NCI-H1092 (cell line): ENCODE measurements around the gene CORO1A.
"Not testable (repeated sequence)": the region's sequence is repeated elsewhere in the genome, so short reads cannot be mapped to it uniquely, and the experiment has no call there.

Experiments
- DNase-seq: peaks from one replicate; lab custom pipeline; 2025; lab: John Stamatoyannopoulos, UW

The CORO1A gene

DNA sequence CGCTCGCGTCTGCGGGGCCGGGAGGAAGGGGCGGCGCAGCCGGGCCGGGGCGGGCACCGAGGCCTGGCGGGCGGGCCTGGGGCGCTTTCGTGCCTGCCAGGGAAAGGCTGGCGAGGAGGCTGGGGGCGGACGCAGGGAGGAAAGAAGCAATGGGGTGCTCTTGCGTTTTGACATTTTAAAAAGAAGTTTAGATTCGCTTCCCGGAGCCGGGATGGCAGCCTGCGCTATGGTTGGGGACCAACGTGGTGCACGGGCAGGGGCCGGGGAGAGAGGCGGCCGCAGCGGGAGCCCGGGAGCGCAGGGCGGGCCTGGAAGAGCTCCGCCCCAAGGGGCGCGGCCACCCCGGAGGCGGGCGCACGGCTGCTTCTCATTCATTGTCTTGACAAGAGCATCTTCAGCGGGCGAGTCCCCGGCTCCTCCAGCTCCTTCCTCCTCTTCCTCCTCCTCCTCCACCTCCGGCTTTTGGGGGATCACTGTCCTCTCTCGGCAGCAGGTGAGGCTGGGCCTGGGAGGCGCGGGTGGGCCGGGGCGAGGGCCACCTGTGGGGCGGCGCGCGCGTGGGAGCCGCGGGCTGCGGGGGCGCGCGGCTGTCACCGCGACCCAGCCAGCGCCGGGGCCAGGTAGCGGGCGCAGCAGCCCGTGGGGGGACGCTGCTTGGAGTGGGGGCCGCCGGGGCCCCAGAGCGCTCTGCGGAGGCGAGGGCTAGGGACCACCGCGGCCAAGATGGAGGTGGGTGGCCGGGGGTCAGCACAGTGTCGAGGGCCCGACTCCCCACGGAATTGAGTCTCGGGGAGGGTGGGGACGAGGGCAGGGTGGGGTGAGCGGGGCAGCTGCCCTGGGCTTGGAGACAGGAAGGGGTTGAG, at the start of gene CORO1A:
Gene CORO1A, plus strand, starts transcription at position 370 of the 863 bp plus-strand sequence. CDS start 1,608 bp downstream, outside the sequence.
- DNase-seq, result peak; percentile 63

DNA sequence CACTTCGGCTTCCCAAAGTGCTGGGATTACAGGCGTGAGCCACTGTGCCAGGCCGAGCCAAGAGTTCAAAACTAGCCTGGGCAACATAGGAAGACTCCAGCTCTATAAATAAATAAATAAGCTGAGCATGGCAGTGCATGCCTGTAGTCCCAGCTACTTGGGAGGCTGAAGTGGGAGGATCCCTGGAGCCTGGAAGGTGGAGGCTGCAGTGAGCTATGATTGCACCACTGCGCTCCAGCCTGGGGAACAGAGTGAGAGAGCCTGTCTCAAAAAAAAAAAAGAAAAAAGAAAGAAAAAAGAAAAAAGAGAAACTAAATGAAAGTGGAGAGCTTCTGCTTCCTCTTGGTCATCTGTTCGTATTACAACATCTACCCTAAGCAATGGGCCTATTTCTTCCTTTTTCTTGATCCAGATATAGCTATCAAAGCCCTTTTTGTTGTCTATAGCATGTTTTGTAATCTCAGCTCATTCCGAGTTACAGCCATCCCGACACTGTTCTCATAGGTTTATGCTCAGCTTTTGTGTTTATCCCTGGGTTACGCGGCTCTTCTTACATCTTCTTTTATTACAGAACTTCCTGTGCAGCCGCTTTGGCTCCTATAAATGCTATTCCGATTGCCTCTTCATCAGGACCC, 46.3 kb upstream of the CORO1A start:
- DNase-seq, result no peak

DNA sequence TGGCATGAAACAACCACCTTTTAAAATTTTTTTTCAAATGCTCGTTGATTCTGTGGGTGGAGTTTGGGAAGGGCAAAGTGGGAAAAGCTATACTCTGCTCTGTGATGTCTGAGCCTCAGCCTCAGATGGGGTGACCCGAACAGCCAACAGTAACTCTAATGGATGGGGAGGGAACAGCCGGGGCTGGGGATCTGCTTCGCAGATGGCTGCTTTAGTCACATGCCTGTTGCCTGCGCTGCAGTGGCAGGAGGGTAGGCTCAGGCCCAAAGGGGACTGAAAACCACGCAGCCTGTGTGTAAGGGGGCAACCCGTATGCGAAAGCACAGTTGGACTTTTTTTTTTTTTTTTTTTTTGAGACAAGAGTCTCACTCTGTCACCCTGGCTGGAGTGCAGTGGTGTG, 45.5 kb upstream of the CORO1A start:
- DNase-seq, result no peak

DNA sequence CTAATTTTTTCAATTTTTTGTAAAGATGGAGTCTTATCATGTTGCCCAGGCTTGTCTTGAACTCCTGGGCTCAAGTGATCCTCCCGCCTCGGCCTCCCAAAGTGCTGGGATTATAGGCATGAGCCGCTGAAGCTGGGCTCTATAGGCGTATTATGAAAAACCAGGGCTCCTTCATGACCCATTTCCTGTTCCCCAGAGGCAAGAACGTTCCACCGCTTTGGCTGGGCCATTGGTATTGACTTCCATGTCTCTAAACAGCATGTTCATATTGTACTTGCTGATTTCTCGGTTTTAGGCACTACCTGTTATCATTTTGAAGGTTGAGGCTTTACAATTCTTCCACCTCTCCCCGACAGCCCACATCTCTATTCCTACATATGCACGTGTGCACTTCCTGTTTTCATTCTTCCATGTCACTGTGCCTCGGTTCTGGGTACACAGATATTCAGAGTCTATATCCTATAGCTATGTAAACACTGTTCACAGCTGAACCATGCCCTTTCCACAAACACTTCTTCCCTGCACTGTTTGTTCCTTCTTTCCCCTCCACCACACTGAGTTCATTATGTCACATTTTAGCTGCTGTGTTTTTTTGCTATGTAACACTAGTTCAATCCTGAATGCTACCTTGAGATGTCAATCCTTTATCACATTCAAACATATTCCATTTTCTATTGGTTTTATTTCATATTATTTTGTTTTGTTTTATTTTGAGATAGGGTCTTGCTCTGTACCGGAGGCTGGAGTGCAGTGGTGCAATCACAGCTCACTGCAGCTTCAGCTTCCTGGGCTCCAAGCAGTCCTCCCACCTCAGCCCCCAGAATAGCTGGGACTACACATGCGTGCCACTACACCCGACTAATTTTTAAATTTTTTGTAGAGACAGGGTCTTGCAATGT, 43.6 kb upstream of the CORO1A start:
- DNase-seq, result no peak

DNA sequence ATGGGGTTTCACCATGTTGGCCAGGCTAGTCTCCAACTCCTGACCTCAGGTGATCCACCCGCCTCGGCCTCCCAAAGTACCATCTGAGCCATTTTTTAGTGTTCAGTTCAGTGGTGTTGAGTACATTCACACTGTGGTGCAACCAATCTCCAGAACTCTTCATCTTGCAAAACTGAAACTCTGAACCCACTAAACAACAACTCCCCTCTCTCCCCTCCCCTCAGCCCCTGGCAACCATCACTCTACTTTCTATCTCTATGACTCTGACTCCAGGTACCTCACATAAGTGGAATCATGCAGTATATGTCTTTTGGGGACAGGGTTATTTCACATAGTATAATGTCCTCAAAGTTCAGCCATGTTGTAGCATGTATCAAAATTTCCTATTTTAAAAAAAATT, 41.7 kb upstream of the CORO1A start:
- no peak for DNase-seq

DNA sequence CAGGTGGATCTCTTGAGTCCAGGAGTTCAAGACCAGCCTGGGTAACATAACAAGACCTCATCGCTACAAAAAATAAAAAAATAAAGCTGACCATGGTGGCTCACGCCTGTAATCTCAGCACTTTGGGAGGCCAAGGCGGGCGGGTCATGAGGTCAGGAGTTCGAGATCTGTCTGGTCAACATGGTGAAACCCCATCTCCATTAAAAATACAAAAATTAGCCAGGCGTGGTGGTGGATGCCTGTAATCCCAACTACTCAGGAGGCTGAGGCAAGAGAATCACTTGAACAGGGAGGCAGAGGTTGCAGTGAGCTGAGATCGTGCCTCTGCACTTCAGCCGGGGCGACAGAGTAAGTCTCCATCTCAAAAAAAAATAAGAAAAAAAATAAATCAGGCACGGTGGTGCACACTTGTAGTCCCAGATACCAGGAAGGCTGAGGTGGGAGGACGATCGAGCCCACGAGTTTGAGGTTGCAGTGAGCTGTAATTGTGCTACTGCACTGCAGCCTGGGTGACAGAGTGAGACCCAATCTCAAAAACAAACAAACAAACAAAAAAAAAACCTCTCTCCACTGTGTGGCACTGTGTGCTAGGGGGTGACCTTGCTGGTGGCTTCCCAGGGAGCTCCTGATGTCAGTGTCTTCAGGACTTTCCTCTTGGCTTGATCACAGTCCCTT, 40.6 kb upstream of the CORO1A start:
- DNase-seq, result no peak

DNA sequence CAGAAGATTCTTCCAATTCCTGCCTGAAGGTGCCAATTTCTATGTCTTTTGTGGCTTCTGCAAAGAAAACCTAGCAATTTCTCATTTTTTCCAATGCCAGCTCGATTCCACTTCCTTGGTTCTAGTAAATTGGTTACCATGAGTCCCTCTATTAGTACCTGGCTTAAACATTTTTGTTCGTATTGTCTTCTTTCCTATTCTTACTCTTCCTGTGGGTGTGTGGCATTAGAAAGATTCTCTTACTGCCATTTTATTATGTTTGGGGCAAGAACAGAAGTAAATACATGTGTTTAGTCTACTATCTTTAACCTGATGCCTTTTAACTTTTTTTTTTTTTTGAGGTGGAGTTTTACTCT, 40.1 kb upstream of the CORO1A start:
- DNase-seq, result no peak

DNA sequence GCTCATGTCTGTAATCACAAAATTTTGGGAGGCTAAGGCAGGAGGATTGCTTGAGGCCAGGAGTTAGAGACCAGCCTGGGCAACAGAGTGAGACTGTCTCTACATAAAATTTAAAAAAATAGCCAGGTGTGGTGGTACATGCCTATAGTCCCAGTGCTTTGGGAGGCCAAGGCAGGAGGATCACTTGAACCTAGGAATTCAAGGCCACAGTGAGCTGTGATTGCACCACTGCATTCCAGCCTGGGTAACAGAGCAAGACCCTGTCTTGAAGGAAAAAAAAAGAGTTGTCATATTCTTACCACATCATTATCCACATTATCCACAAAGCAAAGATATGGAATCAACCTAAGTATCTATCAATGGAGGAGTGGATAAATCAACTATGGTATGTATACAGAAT, 39.4 kb upstream of the CORO1A start:
- DNase-seq, result no peak

DNA sequence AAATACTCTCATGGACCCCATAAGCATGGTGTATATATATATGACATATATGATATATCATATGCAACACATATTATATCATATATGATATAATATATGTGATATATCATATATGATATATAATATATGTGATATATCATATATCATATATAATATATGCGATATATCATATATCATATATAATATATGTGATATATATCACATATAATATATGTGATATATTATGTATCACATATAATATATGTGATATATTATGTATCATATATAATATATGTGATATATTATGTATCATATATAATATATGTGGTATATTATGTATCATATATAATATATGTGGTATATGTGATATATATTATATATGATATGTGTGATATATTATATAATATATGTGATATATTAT, 38.5 kb upstream of the CORO1A start:
- no peak for DNase-seq

DNA sequence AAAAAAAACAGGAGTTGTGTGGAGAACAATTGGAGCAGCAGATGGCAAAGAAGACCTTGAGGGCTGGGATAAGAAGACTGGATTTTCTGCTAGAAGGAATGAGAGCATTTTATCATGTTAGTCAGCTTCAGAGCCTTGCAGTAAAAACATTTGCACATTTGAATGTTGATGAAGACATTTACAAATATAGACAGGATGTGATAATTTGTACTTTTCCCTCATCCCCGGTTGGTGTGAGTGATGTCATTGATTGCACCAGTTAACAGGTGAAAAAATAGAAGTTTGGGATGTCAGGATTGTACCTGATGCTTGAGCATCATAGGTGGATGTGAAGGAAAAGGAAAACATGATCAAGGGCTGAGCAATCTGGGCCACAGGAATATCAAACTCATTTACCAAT, 37.7 kb upstream of the CORO1A start:
- no peak for DNase-seq

DNA sequence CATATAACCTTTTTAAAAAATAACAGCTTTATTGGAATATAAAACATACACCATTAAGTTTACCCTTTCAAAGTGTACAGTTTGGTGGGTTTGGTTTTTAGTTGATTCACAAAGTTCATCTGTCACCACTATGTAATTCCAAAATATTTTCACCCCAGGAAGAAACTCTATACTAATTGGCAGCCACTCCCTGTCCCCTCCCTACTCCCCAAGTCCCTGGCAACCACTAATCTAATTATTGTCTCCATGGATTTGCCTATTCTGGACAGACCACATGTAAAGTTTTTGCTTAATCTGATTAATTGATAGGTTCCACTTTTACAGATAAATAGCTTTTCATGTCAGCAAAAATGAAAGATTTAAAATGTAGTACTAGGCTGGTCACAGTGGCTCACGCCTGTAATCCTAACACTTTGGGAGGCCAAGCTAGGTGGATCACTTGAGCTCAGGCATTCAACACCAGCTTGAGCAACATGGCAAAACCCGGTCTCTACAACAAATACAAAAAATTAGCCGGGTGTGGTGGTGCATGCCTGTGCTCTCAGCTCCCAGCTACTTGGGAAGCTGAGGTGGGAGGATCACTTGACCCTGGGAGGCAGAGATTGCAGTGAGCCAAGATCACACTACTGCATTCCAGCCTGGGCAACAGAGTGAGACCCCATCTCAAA, 35.4 kb upstream of the CORO1A start:
- DNase-seq, result no peak

DNA sequence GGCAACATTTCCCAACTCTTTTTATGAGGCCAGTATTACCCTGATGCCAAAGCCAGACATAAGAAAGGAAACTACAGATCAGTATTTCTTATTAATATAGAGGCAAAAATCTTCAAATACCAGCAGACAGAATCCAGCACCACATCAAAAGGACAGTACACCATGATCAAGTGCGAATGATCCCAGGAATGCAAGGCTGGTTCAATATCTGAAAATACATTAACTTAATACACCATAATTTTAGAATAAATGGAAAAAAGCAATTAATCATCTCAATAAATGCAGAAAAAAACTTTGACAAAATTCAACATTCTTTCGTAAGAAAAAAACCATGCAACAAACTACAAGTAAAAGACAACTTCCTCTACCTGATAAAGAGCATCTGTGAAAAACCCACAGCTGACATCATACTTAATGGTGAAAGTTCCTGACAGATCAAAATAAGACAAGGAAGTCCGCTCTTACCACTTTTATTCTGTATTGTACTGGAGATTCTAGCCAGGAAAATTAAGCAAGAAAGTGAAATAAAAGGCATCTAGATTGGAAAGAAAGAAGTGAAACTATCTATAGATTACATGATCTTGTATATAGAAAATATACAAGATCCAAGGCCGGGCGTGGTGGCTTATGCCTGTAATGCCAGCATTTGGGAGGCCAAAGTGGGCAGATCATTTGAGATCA, 34.0 kb upstream of the CORO1A start:
- DNase-seq, result no peak

DNA sequence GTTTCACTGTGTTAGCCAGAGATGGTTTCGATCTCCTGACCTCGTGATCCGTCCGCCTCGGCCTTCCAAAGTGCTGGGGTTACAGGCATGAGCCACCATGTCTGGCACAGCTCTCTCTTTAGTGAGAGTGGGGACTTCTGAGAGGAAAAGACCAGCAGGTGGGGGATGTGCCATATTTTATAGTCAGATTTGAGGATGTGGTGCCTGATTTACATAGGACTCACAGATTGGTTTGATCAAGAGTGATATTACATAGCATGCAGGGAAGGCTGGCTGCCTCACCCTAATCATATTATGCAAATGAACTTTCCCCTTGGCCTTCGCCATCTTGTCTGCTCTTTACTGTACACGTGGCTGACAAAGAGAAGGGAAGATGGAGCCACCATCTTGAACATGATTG, 32.3 kb upstream of the CORO1A start:
- no peak for DNase-seq

DNA sequence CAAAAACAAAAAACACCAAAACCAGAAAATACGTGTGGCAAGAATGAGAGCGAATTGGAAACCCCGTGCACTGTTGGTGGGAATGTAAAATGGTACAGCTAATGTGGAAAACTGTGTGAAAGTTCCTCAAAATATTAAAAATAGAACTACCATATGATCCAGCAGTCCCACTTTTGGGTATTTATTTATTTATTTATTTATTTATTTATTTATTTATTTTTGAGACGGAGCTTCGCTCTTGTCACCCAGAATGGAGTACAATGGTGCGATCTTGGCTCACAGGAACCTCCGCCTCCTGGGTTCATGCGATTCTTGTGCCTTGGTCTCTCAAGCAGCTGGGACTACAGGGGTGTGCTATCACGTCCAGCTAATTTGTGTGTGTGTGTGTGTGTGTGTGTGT, 30.9 kb upstream of the CORO1A start:
- DNase-seq, result no peak

DNA sequence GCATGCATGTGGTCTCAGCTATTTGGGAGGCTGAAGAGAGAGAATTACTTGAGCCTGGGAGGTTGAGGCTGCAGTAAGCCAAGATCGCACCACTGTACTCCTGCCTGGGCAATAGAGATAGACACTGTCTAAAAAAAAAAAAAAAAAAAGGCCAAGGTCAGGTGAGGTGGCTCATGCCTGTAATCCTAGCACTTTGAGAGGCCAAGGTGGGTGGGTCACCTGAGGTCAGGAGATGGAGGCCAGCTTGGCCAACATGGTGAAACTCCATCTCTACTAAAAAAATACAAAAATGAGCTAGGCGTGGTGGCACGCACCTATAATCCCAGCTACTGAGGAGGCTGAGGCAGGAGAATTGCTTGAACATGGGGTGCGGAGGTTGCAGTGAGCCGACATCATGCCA, 28.2 kb upstream of the CORO1A start:
- no peak for DNase-seq

DNA sequence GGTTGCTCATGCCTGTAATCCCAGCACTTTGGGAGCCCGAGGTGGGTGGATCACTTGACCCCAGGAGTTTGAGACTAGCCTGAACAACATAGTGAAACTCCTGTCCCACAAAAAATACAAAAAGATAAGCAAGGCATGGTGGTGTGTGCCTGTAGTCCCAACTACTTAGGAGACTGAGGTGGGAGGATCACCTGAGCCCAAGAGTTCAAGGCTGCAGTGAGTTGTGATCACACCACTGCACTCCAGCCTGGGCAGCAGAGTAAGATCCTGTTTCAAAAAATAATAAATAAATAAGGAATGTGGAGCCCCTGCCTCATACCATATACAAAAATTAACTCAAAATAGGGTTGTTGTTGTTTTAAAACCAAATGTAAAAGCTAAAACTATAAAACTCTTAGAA, 26.2 kb upstream of the CORO1A start:
- DNase-seq, result no peak

DNA sequence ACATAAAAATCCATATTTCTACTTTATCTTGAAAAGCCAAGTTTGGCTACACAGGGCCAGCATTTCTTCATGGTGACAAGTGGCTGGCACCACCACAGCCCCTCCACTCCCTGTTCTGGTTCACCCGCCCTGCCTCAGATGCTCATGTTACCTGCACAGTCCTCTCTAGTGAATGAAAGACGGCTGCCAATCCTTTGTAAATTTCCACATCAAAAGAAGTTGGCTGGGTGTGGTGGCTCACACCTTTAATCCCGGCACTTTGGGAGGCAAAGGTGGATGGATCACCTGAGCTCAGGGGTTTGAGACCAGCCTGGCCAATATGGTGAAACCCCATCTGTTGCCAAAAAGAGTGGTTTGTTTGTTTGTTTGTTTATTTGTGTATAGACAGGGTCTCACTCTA, 19.9 kb upstream of the CORO1A start:
- DNase-seq, result no peak

DNA sequence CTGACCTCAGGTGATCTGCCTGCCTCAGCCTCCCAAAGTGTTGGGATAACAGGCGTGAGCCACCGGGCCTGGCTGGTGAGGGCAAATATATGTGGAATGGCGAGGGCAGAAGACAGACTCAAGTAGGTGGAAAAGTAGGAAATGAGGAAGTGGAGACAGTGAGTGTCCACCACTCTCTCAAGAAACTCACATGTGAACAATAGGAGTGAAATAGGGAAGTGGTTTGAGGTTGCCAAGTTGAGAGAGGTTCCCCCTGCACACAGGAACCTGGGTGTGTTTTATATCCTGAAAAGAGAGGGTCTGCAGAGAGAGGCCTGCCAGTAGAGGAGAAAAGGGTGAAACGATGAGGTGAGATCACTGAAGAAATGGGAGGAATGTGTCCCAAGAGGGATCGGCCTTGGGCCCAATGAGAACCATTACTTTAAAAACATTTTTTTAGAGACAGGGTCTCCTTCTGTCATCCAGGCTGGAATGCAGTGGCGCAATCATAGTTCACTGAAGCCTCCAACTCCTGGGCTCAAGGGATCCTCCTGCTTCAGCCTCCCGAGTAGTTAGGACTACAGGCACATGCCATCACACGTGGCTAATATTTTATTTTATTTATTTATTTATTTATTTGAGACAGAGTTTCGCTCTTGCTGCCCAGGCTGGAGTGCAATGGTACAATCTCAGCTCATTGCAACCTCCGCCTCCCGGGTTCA, 17.1 kb upstream of the CORO1A start:
- DNase-seq, result no peak

DNA sequence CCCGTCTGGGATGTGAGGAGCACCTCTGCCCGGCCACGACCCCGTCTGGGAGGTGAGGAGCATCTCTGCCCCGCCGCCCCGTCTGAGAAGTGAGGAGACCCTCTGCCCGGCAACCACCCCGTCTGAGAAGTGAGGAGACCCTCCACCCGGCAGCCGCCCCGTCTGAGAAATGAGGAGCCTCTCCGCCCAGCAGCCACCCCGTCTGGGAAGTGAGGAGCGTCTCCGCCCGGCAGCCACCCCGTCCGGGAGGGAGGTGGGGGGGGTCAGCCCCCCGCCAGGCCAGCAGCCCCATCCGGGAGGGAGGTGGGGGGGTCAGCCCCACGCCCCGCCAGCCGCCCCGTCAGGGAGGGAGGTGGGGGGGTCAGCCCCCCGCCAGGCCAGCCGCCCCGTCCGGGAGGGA, 14.7 kb upstream of the CORO1A start:
- DNase-seq, result not testable (repeated sequence)

DNA sequence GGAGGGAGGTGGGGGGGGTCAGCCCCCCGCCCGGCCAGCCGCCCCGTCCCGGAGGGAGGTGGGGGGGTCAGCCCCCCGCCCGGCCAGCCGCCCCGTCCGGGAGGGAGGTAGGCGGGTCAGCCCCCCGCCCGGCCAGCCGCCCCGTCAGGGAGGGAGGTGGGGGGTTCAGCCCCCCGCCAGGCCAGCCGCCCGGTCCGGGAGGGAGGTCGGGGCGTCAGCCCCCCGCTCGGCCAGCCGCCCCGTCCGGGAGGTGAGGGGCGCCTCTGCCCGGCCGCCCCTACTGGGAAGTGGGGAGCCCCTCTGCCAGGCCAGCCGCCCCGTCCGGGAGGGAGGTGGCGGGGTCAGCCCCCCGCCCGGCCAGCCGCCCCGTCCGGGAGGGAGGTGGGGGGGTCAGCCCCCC, 14.0 kb upstream of the CORO1A start:
- DNase-seq, result not testable (repeated sequence)
